CD8-positive, alpha-beta memory T cell (primary cell): ENCODE measurements around the gene OSER1. TPM values are rescaled to one million over a fixed set of nuclear protein-coding genes. Genes with fewer than 3 reads are reported as not detected.
"Not testable (repeated sequence)": the region's sequence is repeated elsewhere in the genome, so short reads cannot be mapped to it uniquely, and the experiment has no call there.

Experiments
- CTCF ChIA-PET: fragments of 350-600 bp; sonication (Branson Sonifier 250); formaldehyde crosslinking; loops from one replicate; lab custom pipeline; 2021; ENCODE audit warnings: antibody characterized with exemption; lab: Charles Lee
- POLR2A ChIA-PET: fragments of 350-600 bp; sonication (Branson Sonifier 250); formaldehyde crosslinking; loops from one replicate; lab custom pipeline; 2021; ENCODE audit warnings: antibody characterized with exemption; lab: Charles Lee
- DNase-seq, 5 donors: peaks; one replicate each; pipeline versions ENCODE4 v3.0.0 to v3.0.0-alpha.2; 2020 to 2022; ENCODE audit warnings: mixed read lengths in 1 of 5
- H3K27ac ChIP-seq: one replicate; pipeline ENCODE4 v1.7.0; 2013; ENCODE audit warnings: low read depth, mild to moderate bottlenecking, low read length, moderate library complexity
- H3K27me3 ChIP-seq: 2 replicates; pipeline ENCODE4 v1.7.0; 2013; ENCODE audit warnings: low read length, mild to moderate bottlenecking; ENCODE audit not compliant: insufficient read depth, poor library complexity, severe bottlenecking
- H3K36me3 ChIP-seq: 2 replicates; pipeline ENCODE4 v1.7.0; 2013; ENCODE audit warnings: mild to moderate bottlenecking, low read length, moderate library complexity; ENCODE audit not compliant: insufficient read depth
- H3K4me1 ChIP-seq: 2 replicates; pipeline ENCODE4 v1.7.0; 2013; ENCODE audit warnings: mild to moderate bottlenecking, low read length, moderate library complexity; ENCODE audit not compliant: insufficient read depth
- H3K4me3 ChIP-seq: 2 replicates; pipeline ENCODE4 v1.7.0; 2013; ENCODE audit warnings: mild to moderate bottlenecking, low read length
- H3K9me3 ChIP-seq: 2 replicates; pipeline ENCODE4 v1.7.0; 2013; ENCODE audit warnings: mild to moderate bottlenecking, low read length
- H3K27ac Mint-ChIP-seq, 8 donors: one replicate each; pipeline ENCODE4 v1.8.0; 2020 to 2021; ENCODE audit warnings: mixed read lengths in 8 of 8, mild to moderate bottlenecking in 6 of 8, inconsistent platforms in 3 of 8, moderate library complexity in 3 of 8
- H3K27me3 Mint-ChIP-seq, 2 donors: one replicate each; pipeline ENCODE4 v1.8.0; 2020 to 2021; ENCODE audit warnings: mixed read lengths in 2 of 2, mild to moderate bottlenecking in 1 of 2, moderate library complexity in 1 of 2
- H3K36me3 Mint-ChIP-seq, 3 donors: one replicate each; pipeline ENCODE4 v1.8.0; 2020 to 2021; ENCODE audit warnings: mixed read lengths in 3 of 3, inconsistent platforms in 1 of 3, mild to moderate bottlenecking in 1 of 3
- H3K4me1 Mint-ChIP-seq, 3 donors: one replicate each; pipeline ENCODE4 v1.8.0; 2020 to 2021; ENCODE audit warnings: mixed read lengths in 3 of 3, inconsistent platforms in 1 of 3, mild to moderate bottlenecking in 1 of 3
- H3K4me3 Mint-ChIP-seq, 7 donors: one replicate each; pipeline ENCODE4 v1.8.0; 2020 to 2021; ENCODE audit warnings: mixed read lengths in 7 of 7, mild to moderate bottlenecking in 6 of 7, moderate library complexity in 4 of 7, inconsistent platforms in 2 of 7
- H3K9me3 Mint-ChIP-seq, 5 donors: one replicate each; pipeline ENCODE4 v1.8.0; 2020 to 2022; ENCODE audit warnings: mixed read lengths in 5 of 5, mild to moderate bottlenecking in 3 of 5, moderate library complexity in 2 of 5, inconsistent platforms in 1 of 5
- polyA plus RNA-seq: library from polyadenylated mRNA; unstranded; fragments of 300-500 nt; fragmentation: Illumina TruSeq; gene quantifications from one replicate; pipeline ENCODE4 v1.2.3, GENCODE V29; 2021
- total RNA-seq, 2 experiments: library from RNA; stranded (reverse); gene quantifications; one replicate each; pipeline ENCODE4 v1.2.3, GENCODE V29; 2021

The OSER1 gene
- total and polyA plus RNA-seq, 3 experiments from 2014 or later: 24.8 to 35.1 (median 25.7) TPM

DNA sequence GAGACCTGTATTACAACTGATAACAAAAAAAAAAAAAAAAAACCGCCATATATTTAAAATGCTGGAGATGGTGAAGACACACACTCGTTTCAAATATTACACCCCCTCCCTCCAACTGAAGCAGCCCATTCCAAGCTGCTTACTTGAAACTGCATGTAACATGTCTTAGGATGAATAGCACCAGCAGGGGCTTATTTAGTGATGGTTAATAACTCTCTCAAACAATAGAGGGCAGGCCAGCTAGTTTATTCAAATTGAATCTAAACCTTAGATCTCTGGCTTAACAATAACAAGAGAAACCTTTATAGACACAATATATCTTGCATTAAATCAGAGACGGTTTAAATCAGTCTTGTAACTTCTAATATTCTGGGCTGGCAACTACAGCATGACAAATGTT is 14.3 kb downstream of the OSER1 start:
- Mint-ChIP-seq H3K27me3 (peaks cover 0 to 2% of the 10 kb centered on the region in 2 donors), H3K27ac (peak overlapping the region in 1 of 8 donors; percentile 50), H3K9me3 (no peaks in the 10 kb centered on the region), H3K36me3 (peaks cover 12 to 54% (median 20%) of the 10 kb centered on the region in 3 donors), H3K4me1 (peaks cover 17 to 27% (median 23%) of the 10 kb centered on the region in 3 donors), H3K4me3 (no peak overlapping the region)
- H3K27ac ChIP-seq: no peak overlapping the region
- DNase-seq: no peak
- H3K27me3 ChIP-seq: no peaks in the 10 kb centered on the region
- no peaks in the 10 kb centered on the region for H3K9me3 ChIP-seq
- H3K36me3 ChIP-seq: peaks cover 46% of the 10 kb centered on the region
- peaks cover 5% of the 10 kb centered on the region for H3K4me1 ChIP-seq
- no peak overlapping the region for H3K4me3 ChIP-seq
- POLR2A ChIA-PET: no interaction called here
- CTCF ChIA-PET: interaction anchor here (2.1 kb wide), 1 partner anchor 115 kb away, joined by 10 read pairs; the partner anchor contains the start of gene FITM2

GRCh38 chr20:44195605-44196004 is 15.0 kb downstream of the OSER1 start:
- peaks cover 5% of the 10 kb centered on the region for H3K4me1 ChIP-seq
- ChIA-PET CTCF (interaction anchor here (2.1 kb wide), 1 partner anchor 116 kb away, joined by 10 read pairs; the partner anchor contains the start of gene FITM2), POLR2A (no interaction called here)
- H3K27me3 Mint-ChIP-seq: peaks cover 3 to 4% of the 10 kb centered on the region in 2 donors
- H3K9me3 Mint-ChIP-seq: no peaks in the 10 kb centered on the region
- DNase-seq: no peak
- H3K27me3 ChIP-seq: no peaks in the 10 kb centered on the region
- no peak overlapping the region for H3K4me3 Mint-ChIP-seq
- H3K4me3 ChIP-seq: no peak overlapping the region
- no peak overlapping the region for H3K27ac ChIP-seq
- no peaks in the 10 kb centered on the region for H3K9me3 ChIP-seq
- peaks cover 15 to 20% (median 17%) of the 10 kb centered on the region in 3 donors for H3K4me1 Mint-ChIP-seq
- H3K36me3 ChIP-seq: peaks cover 39% of the 10 kb centered on the region
- H3K27ac Mint-ChIP-seq: no peak overlapping the region
- H3K36me3 Mint-ChIP-seq: peaks cover 12 to 47% (median 19%) of the 10 kb centered on the region in 3 donors

DNA sequence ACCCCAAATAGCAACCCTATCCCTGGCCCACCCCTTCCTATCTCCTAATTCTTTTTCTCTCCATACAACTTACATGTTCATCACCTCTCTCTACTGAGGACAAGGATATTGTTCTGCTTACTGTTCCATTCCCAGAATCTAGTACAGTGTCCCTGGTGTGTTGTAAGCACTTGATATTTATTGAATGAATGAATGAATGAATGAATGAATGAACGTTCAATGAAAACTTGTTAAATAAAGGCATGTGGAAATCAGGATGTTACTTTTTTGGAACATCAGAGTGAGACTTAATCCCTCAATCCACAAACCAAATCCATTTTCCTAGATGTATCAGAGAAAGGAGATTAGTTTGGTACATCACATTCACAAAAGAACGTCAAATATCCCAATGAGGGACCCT is 16.8 kb downstream of the OSER1 start:
- H3K27ac Mint-ChIP-seq: peak overlapping the region in 2 of 8 donors; percentile 5 to 32
- DNase-seq: no peak
- H3K27me3 Mint-ChIP-seq: peaks cover 8 to 14% of the 10 kb centered on the region in 2 donors
- H3K36me3 Mint-ChIP-seq: peaks cover 10 to 29% (median 10%) of the 10 kb centered on the region in 3 donors
- Histone ChIP-seq H3K27ac (no peak overlapping the region), H3K27me3 (no peaks in the 10 kb centered on the region), H3K4me1 (peaks cover 1% of the 10 kb centered on the region), H3K4me3 (no peak overlapping the region), H3K36me3 (peaks cover 22% of the 10 kb centered on the region), H3K9me3 (no peaks in the 10 kb centered on the region)
- H3K4me3 Mint-ChIP-seq: no peak overlapping the region
- ChIA-PET POLR2A (no interaction called here), CTCF (no interaction called here)
- peaks cover 1 to 3% (median 2%) of the 10 kb centered on the region in 3 donors for H3K4me1 Mint-ChIP-seq
- H3K9me3 Mint-ChIP-seq: no peaks in the 10 kb centered on the region

GRCh38 chr20:44191640-44192039 is 18.9 kb downstream of the OSER1 start:
- POLR2A ChIA-PET, H3K4me3 ChIP-seq, CTCF ChIA-PET, H3K9me3 ChIP-seq, H3K36me3 ChIP-seq, H3K27ac ChIP-seq, H3K4me1 ChIP-seq, H3K4me1 Mint-ChIP-seq, H3K27ac Mint-ChIP-seq, DNase-seq, H3K4me3 Mint-ChIP-seq, H3K9me3 Mint-ChIP-seq: not testable (repeated sequence)
- Mint-ChIP-seq H3K36me3 (peaks cover 0 to 13% (median 0%) of the 10 kb centered on the region in 3 donors), H3K27me3 (peaks cover 20 to 31% of the 10 kb centered on the region in 2 donors)
- peaks cover 16% of the 10 kb centered on the region for H3K27me3 ChIP-seq

- H3K4me3 ChIP-seq, H3K4me1 ChIP-seq, H3K9me3 ChIP-seq, H3K9me3 Mint-ChIP-seq, H3K4me3 Mint-ChIP-seq, POLR2A ChIA-PET, H3K36me3 ChIP-seq, H3K27ac ChIP-seq, H3K36me3 Mint-ChIP-seq, H3K27ac Mint-ChIP-seq, H3K4me1 Mint-ChIP-seq: not testable (repeated sequence)
- H3K27me3 ChIP-seq: peaks cover 27% of the 10 kb centered on the region
- peak in 4 of 5 donors; percentile 11 to 55 (median 36) for DNase-seq
- H3K27me3 Mint-ChIP-seq: peaks cover 26 to 44% of the 10 kb centered on the region in 2 donors
- CTCF ChIA-PET: interaction anchor here (0.7 to 2.2 kb wide), 14 partner anchors 9 to 440 kb away, joined by 3 to 24 read pairs (median 4); partner anchors contain the start of genes FITM2 and OSER1
Measured at GRCh38 chr20:44190197-44190852, 20.2 kb downstream of the OSER1 start.

GRCh38 chr20:44188752-44189151 is 21.8 kb downstream of the OSER1 start:
- POLR2A ChIA-PET: no interaction called here

GRCh38 chr20:44187772-44188709 is 22.5 kb downstream of the OSER1 start:
- Mint-ChIP-seq H3K36me3 (no peaks in the 10 kb centered on the region), H3K4me1 (peaks cover 0 to 10% (median 4%) of the 10 kb centered on the region in 3 donors), H3K27me3 (peaks cover 31 to 62% of the 10 kb centered on the region in 2 donors), H3K4me3 (no peak overlapping the region), H3K9me3 (no peaks in the 10 kb centered on the region), H3K27ac (no peak overlapping the region)
- ChIA-PET CTCF (interaction anchor here (2.2 kb wide), 1 partner anchor 8 kb away, joined by 24 read pairs; no protein-coding TSS in a partner anchor), POLR2A (no interaction called here)
- no peak overlapping the region for H3K27ac ChIP-seq
- DNase-seq: no peak
- peaks cover 28% of the 10 kb centered on the region for H3K27me3 ChIP-seq
- H3K4me3 ChIP-seq: no peak overlapping the region
- no peaks in the 10 kb centered on the region for H3K36me3 ChIP-seq
- H3K9me3 ChIP-seq: no peaks in the 10 kb centered on the region
- H3K4me1 ChIP-seq: peaks cover 5% of the 10 kb centered on the region

More at GRCh38 chr20:44188752-44189151, 21.8 kb downstream of the OSER1 start:
- no peak overlapping the region for H3K4me3 Mint-ChIP-seq
- H3K4me1 Mint-ChIP-seq: peaks cover 0 to 10% (median 4%) of the 10 kb centered on the region in 3 donors
- no peak overlapping the region for H3K4me3 ChIP-seq
- no peaks in the 10 kb centered on the region for H3K36me3 ChIP-seq
- peaks cover 30 to 55% of the 10 kb centered on the region in 2 donors for H3K27me3 Mint-ChIP-seq
- no peak for DNase-seq
- H3K27me3 ChIP-seq: peaks cover 27% of the 10 kb centered on the region
- H3K27ac ChIP-seq: no peak overlapping the region
- no peaks in the 10 kb centered on the region for H3K9me3 ChIP-seq
- H3K27ac Mint-ChIP-seq: no peak overlapping the region
- no peaks in the 10 kb centered on the region for H3K9me3 Mint-ChIP-seq
- peaks cover 5% of the 10 kb centered on the region for H3K4me1 ChIP-seq
- CTCF ChIA-PET: interaction anchor here (1.9 to 2.2 kb wide), 2 partner anchors 9 to 71 kb away, joined by 14 to 24 read pairs; no protein-coding TSS in a partner anchor
- H3K36me3 Mint-ChIP-seq: no peaks in the 10 kb centered on the region
